Ovary (tissue), 9 donors: ENCODE measurements around the gene TTC13. TPM values are rescaled to one million over a fixed set of nuclear protein-coding genes. Genes with fewer than 3 reads are reported as not detected.
"Not testable (repeated sequence)": the region's sequence is repeated elsewhere in the genome, so short reads cannot be mapped to it uniquely, and the experiment has no call there.

Experiments used
- DNase-seq, 5 donors: peaks; one replicate each; pipeline ENCODE4 v3.0.0-alpha.2; 2019 to 2020
- H3K27ac ChIP-seq, 2 donors: fragments of 200-600 bp; one replicate each; pipeline versions ENCODE4 v1.5.1 to v1.8.0; 2019 to 2022
- H3K27me3 ChIP-seq: fragments of 200-600 bp; one replicate; pipeline ENCODE4 v1.8.0; 2022
- H3K36me3 ChIP-seq: fragments of 200-600 bp; sonication (generic); one replicate; pipeline ENCODE4 v1.5.1; 2019
- H3K4me1 ChIP-seq: one replicate; pipeline ENCODE4 v1.8.1; 2013; ENCODE audit warnings: mild to moderate bottlenecking, moderate library complexity; ENCODE audit not compliant: insufficient read depth
- H3K4me3 ChIP-seq: fragments of 200-600 bp; sonication (generic); one replicate; pipeline ENCODE4 v1.5.1; 2017
- H3K9me3 ChIP-seq, 2 donors: fragments of 200-600 bp in 1 of 2; sonication (generic) in 1 of 2; one replicate each; pipeline versions ENCODE4 v1.5.1 to v1.8.1; 2013 to 2019; ENCODE audit warnings: mild to moderate bottlenecking in 1 of 2, moderate library complexity in 1 of 2
- CTCF ChIP-seq, 3 donors: fragments of 450-650 bp in 2 of 3; fragments of 200-600 bp in 1 of 3; IDR thresholded peaks; one replicate each; pipeline versions ENCODE4 v1.5.1 to v1.8.0; 2016 to 2022; ENCODE audit warnings: antibody characterized with exemption in 3 of 3, mild to moderate bottlenecking in 1 of 3
- EP300 ChIP-seq: sonication (generic); formaldehyde crosslinking; IDR thresholded peaks from one replicate; pipeline ENCODE4 v1.6.1; 2017; ENCODE audit warnings: antibody characterized with exemption
- POLR2A ChIP-seq: fragments of 450-650 bp; IDR thresholded peaks from one replicate; pipeline ENCODE4 v1.6.1; 2017; ENCODE audit warnings: antibody characterized with exemption, mild to moderate bottlenecking, moderate library complexity
- WGBS, 3 donors: extraction: QIAGEN DNeasy Blood & Tissue Kit in 1 of 3; methylation state at CpG; one replicate each; pipeline versions ENCODE4 v1.1.5 to v1.1.7; 2013 to 2017; 5-methylcytosine and 5-hydroxymethylcytosine counted together
- intact Hi-C, 4 donors: fragments of 100-400 bp; cut with DNase I; formaldehyde crosslinking; loops; one replicate each; pipeline versions ENCODE4 v1.11.0 to v1.15.1; 2022 to 2023
- polyA plus RNA-seq, 2 donors: library from polyadenylated mRNA; stranded (reverse); fragments of 200-250 nt in 1 of 2; fragments of 350-450 nt in 1 of 2; fragmentation: Illumina TruSeq in 1 of 2; extraction: RNeasy Lipid Tissue Mini Kit (QIAGEN cat#74804) in 1 of 2; gene quantifications; one replicate each; pipeline ENCODE4 v1.2.3, GENCODE V29; 2013 to 2014
- total RNA-seq, 7 donors: library from RNA; depleted of rRNA in 2 of 7; stranded (reverse); fragments of >200 nt in 2 of 7; fragmentation: NEBNext Ultra II Directional in 3 of 7; extraction: Animal tissue kit (Norgen Biotek cat#: 25700) in 3 of 7; gene quantifications; one replicate each; pipeline versions ENCODE4 v1.1.0 to v1.2.4, GENCODE V29; 2016 to 2023
- donor health status: DM: no; HTN: no; CAD: no; lungs with moderate emphysema.
- donor health status: DM: no; HTN: no; CAD: no.
- donor health status: Bipolar disorder and iron deficiency.
- donor health status: DM: yes; HTN: yes; CAD: no.
- donor health status: DM: no; HTN: no; CAD: no.
- donor health status: DM: yes; HTN: yes; CAD: no.

The TTC13 gene
- total and polyA plus RNA-seq, 9 donors: 4.2 to 16.5 (median 10.8) TPM

GRCh38 chr1:231026576-231026975 is 47.9 kb upstream of the TTC13 start:
- no peaks in the 10 kb centered on the region for H3K36me3 ChIP-seq
- H3K4me1 ChIP-seq: no peaks in the 10 kb centered on the region
- WGBS, 3 donors: 74 to 87% (median 78%) methylated on average over 6 of the region's 6 CpGs
- no peaks in the 10 kb centered on the region for H3K9me3 ChIP-seq
- TF ChIP-seq CTCF (IDR thresholded peaks at IDR 0.05) (no peak), POLR2A (no peak), EP300 (no peak)
- no peak overlapping the region for H3K27ac ChIP-seq
- intact Hi-C loops: no loop called here
- H3K27me3 ChIP-seq: no peaks in the 10 kb centered on the region
- H3K4me3 ChIP-seq: no peak overlapping the region
- no peak for DNase-seq

- WGBS, 3 donors: 81 to 88% (median 81%) methylated on average over 9 of the region's 9 CpGs
- Histone ChIP-seq H3K27me3 (no peaks in the 10 kb centered on the region), H3K36me3 (no peaks in the 10 kb centered on the region), H3K9me3 (no peaks in the 10 kb centered on the region), H3K27ac (no peak overlapping the region), H3K4me1 (no peaks in the 10 kb centered on the region), H3K4me3 (no peak overlapping the region)
- no peak for DNase-seq
- intact Hi-C loops: no loop called here
- TF ChIP-seq CTCF (IDR thresholded peaks at IDR 0.05) (no peak), EP300 (no peak), POLR2A (no peak)
These were observed 44.5 kb upstream of the TTC13 start for GRCh38 chr1:231023150-231023549.

- H3K27ac ChIP-seq, intact Hi-C loops, H3K4me3 ChIP-seq, H3K27me3 ChIP-seq, H3K4me1 ChIP-seq, H3K36me3 ChIP-seq, H3K9me3 ChIP-seq, DNase-seq: not testable (repeated sequence)
- 91 to 94% (median 92%) methylated on average over 7 of the region's 7 CpGs for WGBS, 3 donors
These were observed 43.9 kb upstream of the TTC13 start for GRCh38 chr1:231022543-231022942.

GRCh38 chr1:231021540-231022031 is 42.9 kb upstream of the TTC13 start:
- H3K9me3 ChIP-seq: no peaks in the 10 kb centered on the region
- no peaks in the 10 kb centered on the region for H3K27me3 ChIP-seq
- no peak overlapping the region for H3K4me3 ChIP-seq
- H3K4me1 ChIP-seq: no peaks in the 10 kb centered on the region
- no peak for DNase-seq
- 87 to 91% (median 87%) methylated on average over 12 of the region's 12 CpGs for WGBS, 3 donors
- intact Hi-C loops: no loop called here
- no peaks in the 10 kb centered on the region for H3K36me3 ChIP-seq
- H3K27ac ChIP-seq: no peak overlapping the region
- TF ChIP-seq EP300 (no peak), CTCF (IDR thresholded peaks at IDR 0.05) (no peak), POLR2A (no peak)

GRCh38 chr1:231020816-231021215 is 42.2 kb upstream of the TTC13 start:
- DNase-seq: no peak
- Histone ChIP-seq H3K27ac (no peak overlapping the region), H3K36me3 (no peaks in the 10 kb centered on the region), H3K9me3 (no peaks in the 10 kb centered on the region), H3K27me3 (no peaks in the 10 kb centered on the region), H3K4me3 (no peak overlapping the region), H3K4me1 (no peaks in the 10 kb centered on the region)
- intact Hi-C loops: no loop called here
- TF ChIP-seq POLR2A (no peak), EP300 (no peak), CTCF (IDR thresholded peaks at IDR 0.05) (no peak)
- 59 to 63% (median 61%) methylated on average over 7 of the region's 7 CpGs for WGBS, 3 donors
